Transverse colon (tissue), 4 donors: ENCODE data around the gene C1QTNF2. TPM values are rescaled to one million over a fixed set of nuclear protein-coding genes. Genes with fewer than 3 reads are reported as not detected.

Experiments used
- DNase-seq: peaks from one replicate; pipeline ENCODE4 v3.0.0-alpha.2; 2019
- H3K27ac ChIP-seq, 4 donors: fragments of 200-600 bp; sonication (generic); 2 replicates each; pipeline ENCODE4 v1.5.1; 2016 to 2018; ENCODE audit warnings: inconsistent platforms in 4 of 4
- H3K27me3 ChIP-seq: fragments of 200-600 bp; sonication (generic); 2 replicates; pipeline ENCODE4 v1.5.1; 2017; ENCODE audit warnings: inconsistent platforms
- H3K36me3 ChIP-seq, 4 donors: fragments of 200-600 bp; sonication (generic); 2 replicates each; pipeline ENCODE4 v1.5.1; 2017 to 2019; ENCODE audit warnings: inconsistent platforms in 4 of 4
- H3K4me1 ChIP-seq, 4 donors: fragments of 200-600 bp; sonication (generic); 2 replicates each; pipeline ENCODE4 v1.5.1; 2017 to 2020; ENCODE audit warnings: inconsistent platforms in 4 of 4
- H3K4me3 ChIP-seq, 4 donors: fragments of 200-600 bp; sonication (generic); 1 replicate in 1 of 4; 2 replicates in 3 of 4; pipeline versions ENCODE4 v1.5.1 to v1.6.1; 2017 to 2019; ENCODE audit warnings: inconsistent platforms in 4 of 4
- H3K9me3 ChIP-seq, 2 donors: fragments of 200-600 bp; sonication (generic); 2 replicates each; pipeline ENCODE4 v1.5.1; 2017 to 2019; ENCODE audit warnings: inconsistent platforms in 2 of 2
- CTCF ChIP-seq, 5 experiments: fragments of 200-600 bp in 3 of 5; fragments of 450-650 bp in 2 of 5; sonication (generic) in 3 of 5; IDR thresholded peaks; 1 replicate in 2 of 5; 2 replicates in 3 of 5; pipeline ENCODE4 v1.5.1; 2016 to 2017; ENCODE audit warnings: antibody characterized with exemption in 5 of 5, inconsistent platforms in 3 of 5, mild to moderate bottlenecking in 2 of 5, moderate library complexity in 1 of 5
- EP300 ChIP-seq: sonication (generic); formaldehyde crosslinking; IDR thresholded peaks from one replicate; pipeline ENCODE4 v1.6.1; 2017; ENCODE audit warnings: antibody characterized with exemption, low read depth
- POLR2A ChIP-seq: fragments of 450-650 bp; IDR thresholded peaks from one replicate; pipeline ENCODE4 v1.6.1; 2016; ENCODE audit warnings: antibody characterized with exemption, mild to moderate bottlenecking, moderate library complexity
- POLR2AphosphoS5 ChIP-seq, 3 donors: sonication (generic); formaldehyde crosslinking; IDR thresholded peaks; one replicate each; pipeline ENCODE4 v1.6.1; 2016; ENCODE audit warnings: antibody characterized with exemption in 3 of 3
- WGBS, 2 donors: methylation state at CpG; one replicate each; pipeline ENCODE4 v1.1.5; 2018; ENCODE audit warnings: low coverage in 1 of 2; 5-methylcytosine and 5-hydroxymethylcytosine counted together
- in situ Hi-C, 4 donors: fragments of 200-750 bp; cut with MboI; loops; one replicate each; pipeline versions ENCODE4 v1.15.0 to v1.15.1; 2017; ENCODE audit warnings: low sequenced_read_pairs in 3 of 4, low pct_ligation_motif_present in 1 of 4, low pct_unique_long_range_greater_than_20kb in 1 of 4
- intact Hi-C: fragments of 100-400 bp; cut with DNase I; formaldehyde crosslinking; loops from one replicate; pipeline ENCODE4 v1.15.1; 2023; ENCODE audit warnings: low total_unique reads
- total RNA-seq, 4 donors: library from RNA; depleted of rRNA; stranded (reverse); fragments of >200 nt; gene quantifications; one replicate each; pipeline ENCODE4 v1.1.0, GENCODE V29; 2016

The C1QTNF2 gene
- total RNA-seq, 4 donors from 2014 or later, result 0.41 to 2.2 (median 0.79) TPM; not detected in 1

GRCh38 chr5:160360310-160360709 lies 10.1 kb downstream of the C1QTNF2 start:
- Histone ChIP-seq H3K27me3 (no peaks in the 10 kb centered on the region), H3K4me1 (peaks cover 5 to 38% (median 12%) of the 10 kb centered on the region in 4 donors), H3K9me3 (no peaks in the 10 kb centered on the region), H3K4me3 (no peak overlapping the region), H3K36me3 (no peaks in the 10 kb centered on the region), H3K27ac (peak overlapping the region in 2 of 4 donors; percentile 3 to 25)
- intact Hi-C loops (no loop called here), in situ Hi-C loops (no loop called here)
- 65 to 75% methylated on average over 3 of the region's 3 CpGs for WGBS, 2 donors
- TF ChIP-seq POLR2A, result no peak
- no peak for TF ChIP-seq EP300
- no peak for DNase-seq

DNA sequence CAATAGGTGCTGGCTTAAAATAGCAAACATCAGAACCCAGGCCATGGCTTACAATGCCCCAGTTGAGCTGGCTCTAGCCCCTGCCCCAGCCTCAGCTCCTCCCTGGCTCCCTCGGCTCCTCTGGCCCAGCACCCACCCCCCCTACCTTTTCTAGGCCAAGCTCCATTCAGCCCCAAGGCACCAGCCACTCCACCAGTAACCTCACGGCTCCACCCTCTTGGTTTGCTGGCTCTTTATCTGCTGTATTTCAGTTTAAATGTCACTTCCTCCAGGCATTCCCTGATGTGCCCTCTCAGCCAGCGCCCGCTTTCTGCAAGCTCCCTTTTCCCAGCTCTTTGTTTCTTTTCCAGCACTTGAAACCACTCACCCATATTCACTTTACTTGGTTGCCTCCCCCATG lies 10.6 kb downstream of the C1QTNF2 start:
- 47 to 52% methylated on average over 3 to 4 of the region's 4 CpGs for WGBS, 2 donors
- in situ Hi-C loops (no loop called here), intact Hi-C loops (no loop called here)
- H3K9me3 ChIP-seq, result no peaks in the 10 kb centered on the region
- peak; percentile 41 for DNase-seq
- no peaks in the 10 kb centered on the region for H3K36me3 ChIP-seq
- H3K27me3 ChIP-seq, result no peaks in the 10 kb centered on the region
- TF ChIP-seq EP300, result no peak
- TF ChIP-seq CTCF (IDR thresholded peaks at IDR 0.05), result no peak
- TF ChIP-seq POLR2AphosphoS5 (IDR thresholded peaks at IDR 0.05), result no peak
- TF ChIP-seq POLR2A, result no peak
- H3K4me1 ChIP-seq, result peaks cover 5 to 38% (median 12%) of the 10 kb centered on the region in 4 donors
- no peak overlapping the region for H3K4me3 ChIP-seq
- H3K27ac ChIP-seq, result peak overlapping the region in 2 of 4 donors; percentile 3 to 25

DNA sequence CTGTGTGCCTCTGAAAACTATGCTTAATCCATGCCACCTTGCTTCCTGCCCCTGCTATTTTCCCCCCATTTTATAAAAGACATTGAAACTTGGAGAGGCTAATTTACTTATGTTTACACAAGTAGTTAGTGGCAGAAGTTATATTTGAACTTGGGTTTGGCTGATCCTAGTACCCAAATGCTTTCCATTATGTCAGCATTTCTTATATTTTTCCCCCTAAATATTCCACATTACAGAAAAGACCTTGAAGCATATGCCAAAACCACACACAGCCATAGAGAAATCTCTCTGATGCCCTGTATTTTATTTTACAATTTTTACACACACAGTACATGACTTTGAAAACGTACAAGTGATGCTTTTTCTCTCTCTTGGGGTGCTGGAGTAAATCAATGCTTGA lies 11.2 kb downstream of the C1QTNF2 start:
- 0% methylated on average over 1 of the region's 1 CpG for WGBS, 2 donors
- in situ Hi-C loops, result no loop called here
- DNase-seq, result no peak
- TF ChIP-seq EP300, result no peak
- no peak for TF ChIP-seq POLR2AphosphoS5 (IDR thresholded peaks at IDR 0.05)
- no peak for TF ChIP-seq CTCF (IDR thresholded peaks at IDR 0.05)
- no peak for TF ChIP-seq POLR2A
- Histone ChIP-seq H3K4me1 (peaks cover 5 to 38% (median 12%) of the 10 kb centered on the region in 4 donors), H3K4me3 (no peak overlapping the region), H3K27ac (peak overlapping the region in 1 of 4 donors; percentile 3), H3K27me3 (no peaks in the 10 kb centered on the region), H3K36me3 (no peaks in the 10 kb centered on the region), H3K9me3 (no peaks in the 10 kb centered on the region)
- intact Hi-C loops, result no loop called here

DNA sequence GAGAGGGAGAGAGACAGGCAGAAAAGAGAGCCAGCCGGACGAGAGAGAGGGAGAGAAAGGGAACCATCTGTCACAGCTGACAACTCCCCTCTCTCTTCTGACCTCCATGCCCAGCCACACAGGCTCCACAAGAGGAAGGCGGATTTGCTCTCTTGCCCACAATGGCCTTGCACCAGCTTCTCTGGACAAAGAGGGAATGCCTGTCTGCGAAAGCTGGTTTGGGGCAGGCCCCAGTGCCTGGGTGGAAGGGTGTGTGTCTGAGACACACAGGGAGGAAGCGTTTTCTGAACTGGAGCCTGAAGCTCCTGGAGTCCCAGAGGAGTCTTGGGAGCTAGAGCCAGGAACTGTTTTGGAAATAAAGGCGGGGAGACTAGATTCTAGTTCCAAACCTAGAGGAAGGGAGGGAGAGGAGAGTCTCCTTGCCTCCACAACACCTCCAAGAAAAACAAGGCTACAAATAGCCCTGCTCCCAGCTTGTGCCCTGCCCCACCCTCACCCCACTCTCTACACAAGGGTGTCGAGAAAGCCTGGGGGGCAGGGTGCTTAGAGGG lies 12.5 kb downstream of the C1QTNF2 start:
- Histone ChIP-seq H3K4me3 (no peak overlapping the region), H3K27ac (peak overlapping the region; percentile 13 to 63 (median 56)), H3K27me3 (no peaks in the 10 kb centered on the region), H3K4me1 (peaks cover 4 to 30% (median 7%) of the 10 kb centered on the region in 4 donors), H3K36me3 (no peaks in the 10 kb centered on the region), H3K9me3 (no peaks in the 10 kb centered on the region)
- WGBS, 2 donors, result 55 to 65% methylated on average over 5 to 7 of the region's 7 CpGs
- in situ Hi-C loops (no loop called here), intact Hi-C loops (no loop called here)
- TF ChIP-seq POLR2A (no peak), CTCF (IDR thresholded peaks at IDR 0.05) (no peak), POLR2AphosphoS5 (IDR thresholded peaks at IDR 0.05) (no peak), EP300 (no peak)
- DNase-seq, result no peak

GRCh38 chr5:160357394-160357793 lies 13.0 kb downstream of the C1QTNF2 start:
- H3K27ac ChIP-seq, result peak overlapping the region; percentile 13 to 63 (median 56)
- no peaks in the 10 kb centered on the region for H3K9me3 ChIP-seq
- no peak overlapping the region for H3K4me3 ChIP-seq
- H3K4me1 ChIP-seq, result peaks cover 0 to 25% (median 6%) of the 10 kb centered on the region in 4 donors
- in situ Hi-C loops (no loop called here), intact Hi-C loops (no loop called here)
- no peak for DNase-seq
- TF ChIP-seq POLR2AphosphoS5 (IDR thresholded peaks at IDR 0.05), result no peak
- TF ChIP-seq CTCF (IDR thresholded peaks at IDR 0.05), result no peak
- no peak for TF ChIP-seq POLR2A
- no peak for TF ChIP-seq EP300
- WGBS, 2 donors, result 68 to 75% methylated on average over 7 of the region's 7 CpGs
- H3K27me3 ChIP-seq, result no peaks in the 10 kb centered on the region
- no peaks in the 10 kb centered on the region for H3K36me3 ChIP-seq
